Hepatocyte (in vitro differentiated cells): ENCODE data around the gene ATOH1. TPM values are rescaled to one million over a fixed set of nuclear protein-coding genes. Genes with fewer than 3 reads are reported as not detected.

Experiments
- DNase-seq: peaks from one replicate; pipeline ENCODE4 v3.0.0-alpha.2; 2016; ENCODE audit warnings: low spot score
- H2AFZ ChIP-seq: fragments of 200-600 bp; sonication (generic); 2 replicates; pipeline ENCODE4 v1.6.0; 2016; ENCODE audit warnings: antibody characterized with exemption, mild to moderate bottlenecking
- H3K27ac ChIP-seq: fragments of 200-600 bp; sonication (generic); 2 replicates; pipeline ENCODE4 v1.5.1; 2016; ENCODE audit warnings: mild to moderate bottlenecking
- H3K27me3 ChIP-seq: fragments of 200-600 bp; sonication (generic); 2 replicates; pipeline ENCODE4 v1.6.1; 2016
- H3K36me3 ChIP-seq: fragments of 200-600 bp; sonication (generic); replicated peaks from 2 replicates; pipeline ENCODE4 v1.5.1; 2016; ENCODE audit warnings: low read depth; ENCODE audit not compliant: insufficient read depth
- H3K4me1 ChIP-seq: fragments of 200-600 bp; sonication (generic); 2 replicates; pipeline ENCODE4 v1.5.1; 2016; ENCODE audit warnings: mild to moderate bottlenecking, moderate library complexity; ENCODE audit not compliant: insufficient read depth
- H3K4me2 ChIP-seq: fragments of 200-600 bp; sonication (generic); 2 replicates; pipeline ENCODE4 v1.6.0; 2016
- H3K4me3 ChIP-seq: fragments of 200-600 bp; sonication (generic); 2 replicates; pipeline ENCODE4 v1.5.1; 2016; ENCODE audit warnings: mild to moderate bottlenecking
- H3K79me2 ChIP-seq: fragments of 200-600 bp; sonication (generic); 2 replicates; pipeline ENCODE4 v1.6.0; 2017; ENCODE audit warnings: mild to moderate bottlenecking
- H3K9me2 ChIP-seq: fragments of 200-600 bp; sonication (generic); replicated peaks from 2 replicates; pipeline ENCODE4 v1.6.0; 2017; ENCODE audit warnings: mild to moderate bottlenecking; ENCODE audit not compliant: insufficient read depth
- H3K9me3 ChIP-seq: fragments of 200-600 bp; sonication (generic); 2 replicates; pipeline ENCODE4 v1.5.1; 2016; ENCODE audit warnings: low read depth, mild to moderate bottlenecking
- H4K20me1 ChIP-seq: fragments of 200-600 bp; sonication (generic); 2 replicates; pipeline ENCODE4 v1.6.0; 2016; ENCODE audit warnings: mild to moderate bottlenecking; ENCODE audit not compliant: insufficient read depth, poor library complexity, severe bottlenecking
- CTCF ChIP-seq: fragments of 200-600 bp; sonication (generic); IDR thresholded peaks from 2 replicates; pipeline ENCODE4 v1.5.1; 2016; ENCODE audit warnings: antibody characterized with exemption, mild to moderate bottlenecking; ENCODE audit not compliant: poor library complexity
- EZH2 ChIP-seq: fragments of 200-600 bp; sonication (generic); IDR thresholded peaks from 2 replicates; pipeline ENCODE4 v1.6.1; 2016; ENCODE audit warnings: antibody characterized with exemption, mild to moderate bottlenecking, borderline replicate concordance
- EZH2phosphoT487 ChIP-seq: fragments of 200-600 bp; sonication (generic); IDR thresholded peaks from one replicate; pipeline ENCODE4 v1.6.1; 2018; ENCODE audit warnings: antibody characterized with exemption, mild to moderate bottlenecking, low read depth, moderate library complexity; ENCODE audit not compliant: unreplicated experiment, severe bottlenecking
- WGBS: methylation state at CpG from one replicate; pipeline ENCODE4 v1.1.6; 2016; ENCODE audit warnings: low lambda C conversion rate; ENCODE audit errors: missing lambda C conversion rate; 5-methylcytosine and 5-hydroxymethylcytosine counted together
- polyA plus RNA-seq: library from polyadenylated mRNA; unstranded; fragments of >200 nt; fragmentation: Nextera tagmentation; extraction: Ambion mirVana; gene quantifications from 2 replicates; pipeline ENCODE4 v1.2.1, GENCODE V29; 2016
- total RNA-seq: library from RNA; depleted of rRNA; stranded (reverse); fragments of >200 nt; gene quantifications from 2 replicates; pipeline ENCODE4 v1.2.3, GENCODE V29; 2014

The ATOH1 gene
- 0.37 and 0.80 TPM in 2 replicates for total RNA-seq
- polyA plus RNA-seq: 0.06 and 0.86 TPM in 2 replicates

- H3K4me1 ChIP-seq: peaks cover 14% of the 10 kb centered on the region
- peak; percentile 55 for DNase-seq
- no peaks in the 10 kb centered on the region for H3K9me2 ChIP-seq
- no peak for TF ChIP-seq CTCF
- no peak for TF ChIP-seq EZH2phosphoT487
- TF ChIP-seq EZH2: no peak
- under 1% methylated on average over 46 of the region's 46 CpGs for WGBS
- no peaks in the 10 kb centered on the region for H4K20me1 ChIP-seq
- H3K27me3 ChIP-seq: peaks cover 99% of the 10 kb centered on the region
- peak within 1 kb of the TSS; percentile 42 for H2AFZ ChIP-seq
- H3K4me3 ChIP-seq: peak within 1 kb of the TSS; percentile 12
- H3K36me3 ChIP-seq: no peaks in the 10 kb centered on the region
- H3K9me3 ChIP-seq: no peaks in the 10 kb centered on the region
- peak within 1 kb of the TSS; percentile 85 for H3K4me2 ChIP-seq
- H3K79me2 ChIP-seq: no peaks in the 10 kb centered on the region
- H3K27ac ChIP-seq: no peak within 1 kb of the TSS
Measured at GRCh38 chr4:93828332-93828994, at the start of gene ATOH1. Gene ATOH1, plus strand, starts transcription at chr4:93828753. Its CDS starts 174 bp downstream, at chr4:93828927.

- no peaks in the 10 kb centered on the region for H3K27me3 ChIP-seq
- no peak overlapping the region for H3K4me2 ChIP-seq
- no peaks in the 10 kb centered on the region for H3K9me2 ChIP-seq
- no peaks in the 10 kb centered on the region for H3K9me3 ChIP-seq
- peaks cover 4% of the 10 kb centered on the region for H3K4me1 ChIP-seq
- no peak overlapping the region for H3K4me3 ChIP-seq
- no peak overlapping the region for H3K27ac ChIP-seq
- TF ChIP-seq EZH2 (no peak), EZH2phosphoT487 (no peak), CTCF (no peak)
- 88% methylated on average over 2 of the region's 2 CpGs for WGBS
- H2AFZ ChIP-seq: no peak overlapping the region
- no peak for DNase-seq
- H3K36me3 ChIP-seq: no peaks in the 10 kb centered on the region
- H3K79me2 ChIP-seq: no peaks in the 10 kb centered on the region
- no peaks in the 10 kb centered on the region for H4K20me1 ChIP-seq
Measured at GRCh38 chr4:93779228-93779627, 49.3 kb upstream of the ATOH1 start.

DNA sequence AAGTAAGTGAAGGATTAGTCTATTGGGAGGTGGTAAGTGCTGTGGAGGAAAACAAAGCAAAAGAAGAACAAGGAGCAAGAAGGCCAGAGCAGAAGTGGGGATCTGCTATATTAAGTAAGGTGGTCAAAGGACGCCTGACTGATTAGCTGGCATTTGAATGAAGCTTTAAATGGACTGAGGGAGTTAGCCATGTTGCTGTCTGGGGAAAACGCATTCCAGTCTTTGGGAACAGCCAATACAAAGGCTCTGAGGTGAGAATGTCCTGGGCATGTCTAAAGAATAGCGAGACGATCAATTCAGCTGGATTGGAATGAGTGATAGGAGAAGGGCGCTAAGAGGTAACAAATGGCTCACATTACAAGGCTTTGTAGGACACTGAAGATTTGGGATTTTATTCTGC lies 48.5 kb upstream of the ATOH1 start:
- no peaks in the 10 kb centered on the region for H3K4me1 ChIP-seq
- H2AFZ ChIP-seq: no peak overlapping the region
- 93% methylated on average over 5 of the region's 5 CpGs for WGBS
- no peaks in the 10 kb centered on the region for H3K27me3 ChIP-seq
- no peaks in the 10 kb centered on the region for H3K79me2 ChIP-seq
- no peaks in the 10 kb centered on the region for H3K36me3 ChIP-seq
- no peaks in the 10 kb centered on the region for H4K20me1 ChIP-seq
- H3K9me2 ChIP-seq: no peaks in the 10 kb centered on the region
- no peaks in the 10 kb centered on the region for H3K9me3 ChIP-seq
- TF ChIP-seq EZH2 (no peak), CTCF (no peak)
- no peak overlapping the region for H3K27ac ChIP-seq
- no peak for DNase-seq
- no peak overlapping the region for H3K4me3 ChIP-seq
- H3K4me2 ChIP-seq: no peak overlapping the region
